Stimulated activated CD8-positive, alpha-beta memory T cell treated with anti-CD3 and anti-CD28 coated beads, Interleukin-7, amount 100 ng/mL, for 1 hour (primary cell): ENCODE measurements around the gene MAGI1.

ENCODE experiments used
- DNase-seq, 2 donors: peaks; one replicate each; pipeline ENCODE4 v3.0.0-alpha.2; 2020; ENCODE audit warnings: low read depth in 2 of 2

The MAGI1 gene

GRCh38 chr3:65485826-65486469, 552.8 kb downstream of the MAGI1 start:
- no peak for DNase-seq

- DNase-seq = no peak
Measured at GRCh38 chr3:65484964-65485363, 553.8 kb downstream of the MAGI1 start.

- DNase-seq = no peak
Measured at GRCh38 chr3:65483480-65483879, 555.2 kb downstream of the MAGI1 start.

GRCh38 chr3:65483011-65483410, 555.7 kb downstream of the MAGI1 start:
- DNase-seq = no peak

- DNase-seq = no peak
Measured at GRCh38 chr3:65481085-65481484, 557.6 kb downstream of the MAGI1 start.

- no peak for DNase-seq
Measured at GRCh38 chr3:65479990-65480389, 558.7 kb downstream of the MAGI1 start.

GRCh38 chr3:65478551-65479500, 559.9 kb downstream of the MAGI1 start:
- DNase-seq = no peak

GRCh38 chr3:65473736-65474135, 565.0 kb downstream of the MAGI1 start:
- no peak for DNase-seq

- no peak for DNase-seq
Measured at GRCh38 chr3:65472501-65472900, 566.2 kb downstream of the MAGI1 start.

GRCh38 chr3:65466300-65466988, 572.3 kb downstream of the MAGI1 start:
- no peak for DNase-seq

- no peak for DNase-seq
Measured at GRCh38 chr3:65449841-65450428, 588.8 kb downstream of the MAGI1 start.

- no peak for DNase-seq
Measured at GRCh38 chr3:65448120-65448519, 590.6 kb downstream of the MAGI1 start.

- DNase-seq = no peak
Measured at GRCh38 chr3:65445573-65446169, 593.0 kb downstream of the MAGI1 start.

GRCh38 chr3:65444447-65444815, 594.3 kb downstream of the MAGI1 start:
- DNase-seq = no peak

- no peak for DNase-seq
Measured at GRCh38 chr3:65443739-65444446, 594.8 kb downstream of the MAGI1 start.

GRCh38 chr3:65439641-65440284, 599.0 kb downstream of the MAGI1 start:
- no peak for DNase-seq

- no peak for DNase-seq
Measured at GRCh38 chr3:65438612-65439011, 600.1 kb downstream of the MAGI1 start.

- DNase-seq = no peak
Measured at GRCh38 chr3:65438096-65438495, 600.6 kb downstream of the MAGI1 start.

- DNase-seq = no peak
Measured at GRCh38 chr3:65436580-65436979, 602.1 kb downstream of the MAGI1 start.

GRCh38 chr3:65433480-65433879, 605.2 kb downstream of the MAGI1 start:
- DNase-seq = no peak
